HG03135 (cell line): ENCODE data around the gene ECHDC1.

ENCODE experiments used
- ATAC-seq: cut with Tn5 transposase; IDR thresholded peaks from one replicate; pipeline ENCODE4 v1.9.1; 2021; ENCODE audit warnings: mild to moderate bottlenecking, moderate library complexity; ENCODE audit not compliant: unreplicated experiment

The ECHDC1 gene

DNA sequence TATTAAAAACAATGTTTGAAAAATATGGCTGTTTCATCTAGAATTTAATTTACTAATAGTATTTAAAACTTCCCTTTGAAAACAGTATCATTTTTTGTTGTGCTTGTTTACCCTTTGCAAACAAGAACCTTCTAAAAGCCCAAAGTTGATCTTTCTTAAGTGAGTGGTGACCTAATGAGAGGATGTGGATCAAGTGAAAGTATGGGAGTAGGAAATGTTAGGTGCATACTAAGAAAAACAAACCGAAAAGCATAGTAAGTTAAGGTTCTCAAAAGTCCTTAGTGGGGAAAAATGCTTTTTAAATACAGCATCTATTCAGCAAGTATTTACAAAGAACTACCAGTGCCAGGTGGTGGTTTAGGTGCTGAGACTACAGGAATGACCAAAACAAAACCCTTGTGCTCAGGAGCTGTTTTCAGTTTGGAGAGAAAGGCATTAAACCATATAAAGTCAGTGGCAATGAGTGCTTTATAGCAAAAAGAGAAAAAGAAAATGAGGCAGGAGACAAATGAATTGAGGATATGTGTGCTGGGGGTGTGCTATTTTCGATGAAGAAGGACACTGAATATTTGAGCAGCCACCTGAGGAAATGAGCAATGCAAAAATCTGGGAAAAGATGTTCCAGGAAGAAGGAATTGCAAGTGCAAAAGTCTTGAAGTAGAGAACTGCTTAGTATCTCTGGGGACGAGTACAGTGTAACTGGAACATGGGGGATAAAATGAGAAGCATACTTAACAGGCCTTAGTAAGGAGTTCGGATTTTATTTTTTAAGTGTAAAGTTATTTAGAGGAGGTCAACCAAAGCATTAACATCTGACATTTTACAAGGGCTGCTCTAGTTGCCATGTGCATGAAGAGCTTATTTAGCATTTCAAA is 52.8 kb downstream of the ECHDC1 start:
- ATAC-seq: peak; percentile 4

DNA sequence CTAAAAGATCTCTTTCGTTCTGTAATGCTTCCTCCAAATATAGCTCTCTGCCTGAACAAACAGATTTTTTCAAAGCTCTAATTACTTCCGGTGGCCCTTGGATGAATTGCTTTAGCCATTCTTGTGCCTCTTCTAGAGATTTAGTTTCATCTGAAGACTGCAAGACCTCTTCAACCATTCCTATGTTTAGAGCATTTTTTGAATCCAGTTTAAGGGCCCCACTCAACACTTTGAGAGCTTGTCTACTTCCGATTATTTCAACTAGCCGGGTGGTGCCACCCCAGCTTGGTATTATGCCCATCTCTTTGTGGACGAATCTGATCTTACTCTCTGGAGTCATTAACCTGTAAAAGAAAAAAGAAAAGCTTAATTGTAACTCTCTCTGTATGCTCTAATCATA is 53.5 kb downstream of the ECHDC1 start:
- no peak for ATAC-seq

DNA sequence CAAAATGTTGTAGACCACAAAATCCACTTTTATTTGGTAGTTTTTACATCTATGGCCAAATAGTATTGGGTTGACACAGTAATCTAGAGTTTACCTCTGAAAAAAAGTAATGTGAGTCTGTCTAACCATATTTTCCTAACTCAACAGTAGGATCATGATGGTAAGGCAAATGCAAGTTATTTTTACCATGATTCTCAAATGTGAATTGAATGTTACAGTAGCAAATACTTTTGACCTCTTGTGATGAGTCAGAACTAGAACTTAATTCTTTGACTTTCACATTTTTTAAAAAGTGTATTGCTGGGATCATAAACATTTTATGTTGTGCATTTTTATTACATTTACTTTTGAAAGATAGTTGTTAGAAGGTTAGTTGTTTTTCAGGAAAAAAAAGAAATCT is 54.7 kb downstream of the ECHDC1 start:
- ATAC-seq: no peak

DNA sequence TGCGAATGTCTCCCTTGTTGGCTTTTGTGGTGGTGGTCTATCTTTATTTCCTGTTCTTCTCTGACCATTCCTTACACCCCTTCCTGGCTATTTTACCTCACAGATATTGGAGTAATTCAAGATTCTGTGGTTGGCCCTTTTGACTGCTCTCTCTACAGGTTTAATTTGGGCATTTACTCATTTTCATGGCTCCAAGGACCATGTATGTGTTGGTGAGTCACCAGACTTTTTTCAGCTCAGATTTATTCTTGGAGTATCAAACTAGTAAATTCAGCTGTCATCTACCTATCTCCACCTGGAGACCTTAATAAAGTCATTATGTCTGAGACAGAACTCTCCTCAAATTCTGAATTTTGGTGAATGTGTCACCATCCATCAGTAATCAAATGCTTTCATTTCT is 61.2 kb downstream of the ECHDC1 start:
- ATAC-seq: no peak

DNA sequence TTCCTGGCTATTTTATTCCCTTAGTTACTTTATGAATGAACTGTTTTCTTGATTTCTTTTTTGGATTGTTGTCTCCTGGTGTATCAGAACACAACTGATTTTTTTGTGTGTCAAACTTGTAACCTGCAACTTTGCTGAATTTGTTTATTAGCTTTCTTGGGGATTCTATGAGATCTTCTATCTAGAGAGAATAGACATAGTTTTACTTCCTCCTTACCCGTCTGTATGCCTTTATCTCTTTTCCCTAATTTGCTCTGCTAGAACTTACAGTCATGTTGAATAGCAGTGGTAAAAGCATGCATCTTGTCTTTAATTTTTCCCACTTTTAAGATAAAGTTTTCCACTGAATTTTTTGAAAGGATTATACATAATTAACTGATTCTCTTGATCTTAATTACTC is 63.6 kb downstream of the ECHDC1 start:
- no peak for ATAC-seq

DNA sequence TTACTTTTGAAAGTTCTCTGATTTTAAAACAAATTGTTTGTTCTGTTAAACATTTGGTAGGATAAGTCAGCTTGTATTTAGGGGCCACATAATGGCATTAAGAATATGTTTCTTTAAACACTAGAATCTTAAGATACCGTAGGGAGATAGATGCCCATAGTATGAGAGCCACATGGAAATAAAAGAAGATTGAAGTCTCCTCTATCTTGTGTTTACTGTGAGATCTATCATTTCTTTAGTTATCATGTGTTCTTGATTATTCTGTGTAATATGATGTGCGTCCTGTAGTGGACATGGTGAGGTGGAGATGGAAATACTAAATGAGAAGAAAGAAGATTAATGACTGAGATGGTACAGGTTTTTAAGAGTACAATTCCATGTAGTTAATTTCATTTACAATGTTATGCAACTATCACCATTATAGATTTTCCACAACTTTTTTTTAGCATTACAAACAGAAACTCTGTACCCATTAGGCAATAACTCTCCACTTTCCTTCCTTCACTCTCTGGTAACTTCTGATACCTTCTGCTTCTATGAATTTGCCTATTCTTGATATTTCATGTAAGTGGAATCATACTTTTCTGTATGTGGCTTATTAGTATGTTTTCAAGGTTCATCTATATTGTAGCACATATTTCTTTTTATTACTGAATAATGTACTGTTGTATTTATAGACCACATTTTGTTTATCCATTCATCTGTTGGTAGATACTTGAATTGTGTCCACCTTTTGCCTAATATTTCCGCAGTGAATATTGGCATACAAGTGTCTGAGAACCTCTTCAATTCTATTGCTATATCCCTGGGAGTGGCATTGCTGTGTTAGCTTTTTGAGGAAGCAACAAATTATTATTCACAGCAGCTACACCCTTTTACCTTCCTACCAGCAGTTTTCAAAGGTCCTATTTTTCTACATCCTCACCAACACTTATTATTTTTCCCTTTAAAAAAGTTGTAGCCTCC is 65.2 kb downstream of the ECHDC1 start:
- no peak for ATAC-seq

DNA sequence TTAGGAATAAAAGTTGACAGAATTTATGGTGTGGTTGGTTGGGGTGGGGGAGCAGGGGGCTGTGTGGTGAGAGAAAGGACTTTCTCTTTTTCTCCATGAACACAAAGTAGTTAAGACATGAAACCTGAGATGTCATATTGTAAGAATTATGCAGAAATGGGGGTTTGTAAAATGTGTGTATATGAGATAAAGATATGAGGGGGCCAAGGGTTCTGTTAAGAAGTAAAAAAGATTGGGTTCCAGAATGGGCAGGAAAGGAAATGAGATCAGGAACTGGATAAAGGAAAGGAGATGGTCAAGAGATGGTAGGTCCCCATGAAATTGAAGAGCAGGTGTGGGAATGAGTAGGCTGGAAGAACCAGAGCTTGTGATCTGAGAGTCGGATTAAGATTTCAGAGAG is 67.1 kb downstream of the ECHDC1 start:
- ATAC-seq: no peak

DNA sequence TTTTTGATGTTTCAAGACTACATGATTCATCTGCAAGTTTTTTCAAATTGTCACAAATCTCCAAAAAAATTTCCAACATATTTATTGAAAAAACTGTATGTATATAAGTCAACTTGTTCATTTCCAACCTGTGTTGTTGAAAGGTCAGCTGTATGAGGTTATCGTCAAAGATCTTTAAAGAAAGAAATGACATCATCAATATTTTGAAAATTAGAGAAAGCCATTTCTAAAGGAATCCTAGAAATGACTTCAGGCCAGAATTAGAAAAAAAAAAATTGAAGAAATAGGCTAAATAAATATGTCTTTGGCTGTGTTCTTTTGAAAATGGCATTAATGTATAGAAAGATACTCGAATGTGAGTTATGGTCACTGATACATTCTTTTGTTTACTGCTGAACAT is 69.9 kb downstream of the ECHDC1 start:
- no peak for ATAC-seq

DNA sequence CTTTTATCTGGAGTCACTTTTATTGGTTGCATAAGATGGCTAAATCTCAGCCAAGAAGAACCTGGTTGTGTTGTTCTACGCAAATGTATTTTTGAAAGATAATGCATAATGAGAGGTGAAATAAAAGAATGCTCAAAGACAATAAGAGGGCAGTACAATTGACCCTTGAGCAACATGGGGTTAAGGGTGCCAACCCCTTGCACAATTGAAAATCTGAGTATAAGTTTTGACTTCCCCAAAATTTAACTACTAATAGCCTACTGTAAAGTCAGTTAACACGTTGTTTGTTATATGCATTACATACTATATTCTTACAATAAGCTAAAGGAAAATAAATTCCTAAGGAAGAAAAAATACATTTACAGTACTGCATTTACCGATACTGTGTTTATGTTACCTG is 70.8 kb downstream of the ECHDC1 start:
- no peak for ATAC-seq

DNA sequence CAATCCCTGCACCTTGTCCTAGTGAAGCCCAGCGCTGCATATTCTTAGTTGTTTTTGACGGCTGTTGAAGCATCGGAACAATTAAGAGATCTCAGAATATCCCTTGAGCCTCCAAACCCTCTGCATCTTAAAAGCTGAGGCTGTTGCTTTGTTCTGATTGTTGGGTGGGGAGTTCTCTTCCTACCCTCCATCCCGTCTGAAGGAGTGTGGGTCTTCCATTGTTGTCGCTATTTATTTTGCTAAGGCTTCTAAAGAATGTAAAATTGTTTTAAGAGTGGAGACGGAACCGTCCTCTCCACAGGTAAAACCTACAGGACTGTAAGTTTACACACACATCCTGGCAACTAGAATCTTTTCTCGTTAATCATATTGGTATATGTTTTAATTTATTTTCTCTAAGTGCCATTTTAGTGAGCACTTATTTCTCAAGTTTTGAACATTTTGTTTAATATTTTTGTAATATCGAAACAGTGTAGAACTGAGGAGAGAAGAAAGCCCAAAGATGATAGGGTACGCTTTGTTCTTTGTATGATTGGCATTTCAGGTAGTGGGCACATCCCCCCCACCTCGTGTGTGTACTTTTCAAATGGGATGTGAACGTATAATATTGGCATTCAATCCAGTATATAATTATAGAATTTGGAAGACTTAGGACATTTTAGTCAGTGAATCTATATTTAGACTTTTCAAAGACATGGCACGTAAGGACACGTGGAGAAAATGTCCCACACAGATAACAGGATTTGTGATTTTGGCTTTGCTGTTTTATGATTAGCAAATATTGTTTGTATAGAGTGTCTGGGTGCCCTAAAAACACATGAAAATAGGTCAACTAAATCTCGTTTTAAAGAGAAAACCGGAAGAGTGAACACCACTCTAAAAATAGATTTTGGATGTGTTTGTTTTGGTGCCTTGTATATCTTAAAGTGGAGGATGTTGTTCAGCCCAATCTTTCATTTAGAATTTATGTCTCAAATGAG is 75.5 kb downstream of the ECHDC1 start:
- peak; percentile 7 for ATAC-seq

DNA sequence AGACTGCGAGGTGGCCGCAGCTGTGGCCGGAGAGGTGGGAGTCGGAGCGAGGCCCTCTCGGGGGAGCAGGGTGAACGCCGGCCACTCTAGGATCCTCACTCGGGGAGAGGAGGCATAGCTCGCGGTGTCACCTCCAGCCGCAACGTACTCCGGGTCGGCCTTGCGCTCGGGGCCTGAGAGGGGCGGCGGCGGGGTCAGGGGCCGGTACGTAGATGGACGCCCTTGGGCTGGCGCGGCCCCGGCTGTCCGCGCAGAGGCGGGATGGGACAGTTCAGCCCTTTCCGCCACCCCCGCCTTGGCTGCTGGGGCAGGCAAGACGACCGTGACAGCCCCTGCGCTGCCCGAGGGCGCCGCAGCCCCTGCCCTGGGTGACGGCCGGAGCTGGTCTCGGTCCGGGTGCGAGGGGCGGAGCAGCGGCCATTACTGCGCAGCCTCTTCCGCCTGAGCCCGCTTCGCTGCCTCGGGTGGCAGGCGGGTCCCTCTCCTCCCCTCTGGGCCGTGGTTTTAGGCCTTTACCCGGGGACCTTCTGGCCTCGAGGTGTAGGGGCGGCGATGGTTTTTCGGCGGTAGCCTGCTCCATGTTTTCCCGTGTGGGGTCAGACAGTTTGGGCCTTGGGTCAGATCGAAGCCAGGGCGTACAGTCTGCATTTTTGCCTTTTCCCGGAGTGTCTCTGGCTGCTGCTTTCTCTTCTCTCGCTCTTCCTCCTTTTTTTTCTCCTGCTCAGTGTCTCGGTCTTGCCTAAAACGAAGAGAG is 76.3 kb downstream of the ECHDC1 start:
- ATAC-seq: peak; percentile 75

DNA sequence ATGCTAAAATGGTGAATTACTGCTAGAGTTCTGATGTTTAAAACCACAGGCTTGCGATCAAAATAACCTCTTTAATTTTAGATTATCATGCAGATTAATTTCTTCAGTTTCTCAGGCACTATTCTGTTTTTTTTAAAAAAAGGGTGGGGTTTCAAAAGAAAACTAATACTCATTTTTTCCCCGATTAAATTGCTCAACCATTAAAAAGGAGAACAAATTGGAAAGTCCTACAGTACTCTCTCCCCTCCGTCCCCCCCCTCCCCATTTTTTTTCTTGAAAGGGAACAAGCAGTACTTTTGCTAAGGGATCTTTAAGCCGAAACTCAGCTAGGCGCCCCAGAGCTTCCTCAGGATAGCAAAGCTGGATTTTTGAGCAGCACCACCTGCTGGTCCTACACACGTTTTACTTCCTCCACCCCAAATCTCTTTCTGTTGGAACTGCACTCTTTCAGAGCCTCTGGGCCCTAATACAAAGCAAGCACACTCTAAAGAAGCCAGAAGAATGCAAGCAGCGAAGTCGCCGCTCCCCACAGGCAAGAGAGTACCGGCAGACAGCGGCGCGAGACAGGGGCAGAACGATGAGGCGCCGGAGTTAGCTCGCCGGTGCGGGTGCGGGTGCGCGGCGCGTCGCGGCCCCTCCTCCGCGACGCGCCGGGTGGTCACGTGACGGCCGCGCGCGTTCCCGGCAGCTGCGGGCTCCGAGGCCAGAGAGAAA is 77.1 kb downstream of the ECHDC1 start, which contains the start of gene RNF146:
TSS of gene RNF146 (plus strand) at position 687 of the 714 bp plus-strand sequence. CDS start 13,475 bp downstream, outside the sequence.
- peak; percentile 80 for ATAC-seq

DNA sequence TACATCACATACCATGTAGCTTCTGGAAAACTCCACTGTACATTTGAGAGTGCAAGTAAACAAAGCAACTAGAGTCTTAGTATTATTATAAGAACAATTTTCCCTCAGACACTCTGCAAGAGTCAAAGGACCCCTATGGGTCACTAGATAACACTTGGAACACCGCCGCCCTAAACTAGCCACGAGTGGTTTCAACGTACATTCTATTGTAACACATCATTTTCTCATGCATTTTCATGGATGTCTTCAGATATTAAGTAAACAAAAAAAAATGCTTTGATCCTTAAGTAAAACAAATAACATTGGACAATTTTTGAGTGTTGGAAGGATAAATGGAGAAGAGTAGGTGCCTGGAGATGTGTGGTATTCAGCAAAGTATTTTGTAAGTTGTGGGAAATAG is 79.9 kb downstream of the ECHDC1 start:
- ATAC-seq: no peak

DNA sequence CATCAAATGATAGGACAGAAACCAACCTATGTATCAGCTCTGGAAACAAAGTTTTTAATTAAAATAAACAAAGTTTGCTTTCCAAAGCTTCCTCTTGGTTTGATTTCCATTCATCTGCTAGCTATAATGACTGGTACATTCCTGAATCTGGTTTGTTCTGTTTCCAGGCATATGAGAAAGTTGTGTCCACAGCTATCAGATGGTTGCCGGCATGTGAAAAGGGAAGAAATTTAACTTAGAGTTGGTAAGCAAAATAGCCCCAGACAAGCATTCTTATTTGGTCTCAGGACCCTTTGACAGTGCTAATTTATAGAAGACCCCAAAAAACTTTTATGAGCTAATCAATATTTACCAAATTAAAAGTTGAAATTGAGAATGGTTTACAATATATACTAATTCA is 80.5 kb downstream of the ECHDC1 start:
- ATAC-seq: no peak

DNA sequence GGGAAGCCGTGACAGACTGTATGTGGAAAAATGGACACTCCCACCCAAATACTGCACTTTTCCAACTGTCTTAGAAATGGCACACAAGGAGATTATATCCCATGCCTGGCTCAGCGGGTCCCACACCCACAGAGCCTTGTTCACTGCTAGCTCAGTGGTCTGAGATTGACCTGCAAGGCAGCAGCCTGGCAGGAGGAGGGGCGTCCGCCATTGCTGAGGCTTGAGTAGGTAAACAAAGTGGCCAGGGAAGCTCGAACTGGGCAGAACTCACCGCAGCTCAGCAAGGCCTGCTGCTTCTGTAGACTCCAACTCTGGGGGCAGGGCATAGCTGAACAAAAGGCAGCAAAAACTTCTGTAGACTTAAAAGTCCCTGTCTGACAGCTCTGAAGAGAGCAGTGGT is 88.1 kb downstream of the ECHDC1 start:
- ATAC-seq: no peak

DNA sequence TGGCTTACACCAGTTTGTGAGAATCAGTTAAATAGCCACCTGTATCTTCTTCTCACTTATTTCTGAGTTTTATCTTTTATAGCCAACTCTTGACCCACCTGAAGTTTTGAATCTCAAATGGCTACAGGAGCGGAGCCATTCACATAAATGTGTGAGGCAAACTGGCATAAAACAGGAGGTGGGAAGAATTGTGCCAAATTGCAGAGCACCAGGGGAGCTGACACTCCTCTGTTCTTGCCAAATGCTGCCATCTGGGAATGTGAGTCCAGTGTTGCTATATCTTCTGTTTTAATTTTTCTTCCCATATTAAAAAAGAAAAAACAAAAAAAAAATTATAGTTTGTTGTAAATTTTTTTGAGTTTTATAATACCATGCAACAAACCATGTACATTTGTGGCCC is 93.8 kb downstream of the ECHDC1 start:
- no peak for ATAC-seq

DNA sequence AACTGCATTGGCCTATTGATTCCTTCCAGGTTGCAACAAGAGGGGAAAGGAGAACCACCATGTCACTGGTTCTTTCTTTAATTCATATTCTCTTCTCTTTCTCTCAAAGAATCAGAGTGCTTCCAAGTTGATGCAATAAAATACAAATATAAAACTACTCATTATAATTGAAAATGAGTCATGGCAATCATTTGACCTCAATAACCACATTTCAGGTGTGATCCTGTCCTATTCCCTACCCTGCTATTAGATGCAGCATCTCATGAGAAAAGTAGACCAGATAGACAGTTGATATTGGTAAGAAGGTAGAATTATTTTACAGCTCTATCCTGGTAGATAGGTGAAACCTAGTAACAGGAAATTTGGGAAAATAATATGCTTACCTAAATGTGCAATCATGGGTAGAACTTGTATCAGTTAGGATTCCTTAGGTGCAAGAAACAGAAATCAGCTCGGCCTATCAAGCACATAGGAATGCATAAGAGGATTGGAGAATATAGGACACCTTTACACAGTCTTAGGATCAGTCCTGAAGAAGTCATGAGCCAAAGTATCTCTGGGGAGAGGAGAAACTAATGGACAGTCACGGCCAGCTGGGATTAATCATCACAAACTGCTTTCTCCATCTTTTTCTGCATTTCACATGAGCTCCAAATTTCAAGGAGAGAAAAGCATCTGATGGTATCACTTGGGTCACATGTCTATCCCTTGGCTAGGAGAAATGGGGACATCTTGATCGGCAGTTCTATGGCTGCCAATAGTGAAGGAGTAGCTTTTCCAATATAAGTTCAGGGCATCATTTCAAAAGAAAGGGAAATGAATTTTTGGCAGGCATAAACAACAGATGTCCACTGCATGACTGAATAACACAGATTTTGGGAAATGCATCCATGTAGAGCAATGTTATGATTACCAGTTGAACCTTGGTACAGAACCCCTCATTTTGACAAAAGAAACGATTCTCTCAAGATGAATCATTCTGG is 96.0 kb downstream of the ECHDC1 start:
- no peak for ATAC-seq

DNA sequence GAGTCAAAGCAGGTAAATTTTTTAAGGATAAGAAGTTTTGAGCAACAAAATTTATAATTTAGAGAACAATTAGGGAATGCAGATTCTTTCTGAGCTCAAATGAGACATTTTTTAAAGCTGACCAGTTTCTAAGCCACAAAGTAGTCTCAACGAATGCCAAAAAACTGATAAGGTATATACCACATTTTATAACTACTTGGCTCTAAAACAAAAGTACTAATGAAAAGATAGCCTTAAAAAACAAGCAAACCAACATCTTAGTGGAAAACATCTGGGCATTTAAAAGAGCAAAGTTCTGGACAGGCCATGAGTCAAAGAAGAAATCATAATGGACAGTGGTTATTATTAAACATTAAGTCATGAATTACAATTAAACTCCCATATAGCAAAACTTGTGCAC is 99.9 kb downstream of the ECHDC1 start:
- ATAC-seq: no peak
